ENCODE measurements around the gene ACKR3.

ACKR3 gene

DNA sequence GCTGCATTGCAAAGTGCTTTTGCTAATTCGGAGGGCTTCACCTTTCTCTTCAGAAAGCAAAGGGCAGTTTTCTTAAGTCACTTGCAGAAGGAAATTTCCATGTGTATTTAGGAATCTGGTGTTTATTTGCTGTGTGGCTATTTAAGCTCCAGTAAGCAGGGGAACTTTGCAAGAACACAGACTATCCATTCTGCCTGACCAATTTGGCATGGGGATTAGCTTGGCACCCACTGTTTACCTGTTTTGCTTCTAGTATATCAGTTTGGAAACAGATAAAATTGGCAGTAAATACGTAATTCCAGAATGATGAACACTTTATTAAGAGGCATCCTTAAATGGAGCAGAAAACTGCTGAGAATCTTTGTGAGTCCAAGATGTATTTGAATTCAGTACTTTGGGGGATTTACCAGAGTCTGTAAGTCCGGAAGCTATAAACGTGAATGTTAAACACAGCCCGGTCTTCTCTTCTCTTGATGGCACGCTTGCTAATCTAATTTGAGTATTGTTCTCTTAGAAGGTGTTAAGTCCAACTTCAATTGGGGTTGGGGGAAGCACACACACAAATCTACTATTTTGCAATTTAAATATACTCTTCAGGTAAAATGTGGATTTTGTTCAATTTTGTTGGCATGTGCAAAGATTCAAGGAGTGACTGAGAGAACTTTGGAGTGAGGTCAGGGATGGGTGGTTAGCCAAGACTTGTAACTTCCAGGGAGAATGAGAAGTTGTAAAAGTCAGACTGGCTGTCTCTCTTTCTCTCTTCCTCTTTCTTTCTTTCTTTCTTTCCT, 650 bp downstream of the ACKR3 start:
- DNase-seq: no peak

DNA sequence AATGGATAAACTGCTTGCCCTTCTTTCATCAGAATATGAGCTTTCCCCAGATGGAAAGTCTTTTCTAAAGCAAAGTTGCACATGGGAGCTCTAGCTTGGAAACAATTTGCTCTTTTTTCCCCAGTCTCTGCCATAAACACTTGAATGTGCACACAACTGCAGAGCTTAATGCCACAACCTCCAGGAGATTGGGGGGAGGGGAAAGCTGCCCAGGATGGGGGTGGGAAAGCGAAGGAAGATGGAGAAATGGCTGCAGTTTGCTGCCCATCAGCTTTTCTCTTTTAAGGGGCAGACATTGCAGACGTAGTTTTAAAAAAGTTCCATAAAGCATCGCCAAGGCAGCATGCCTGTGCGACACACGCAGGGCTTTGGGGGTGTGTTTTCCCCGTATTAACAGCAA, 1.5 kb downstream of the ACKR3 start:
- no peak for DNase-seq

DNA sequence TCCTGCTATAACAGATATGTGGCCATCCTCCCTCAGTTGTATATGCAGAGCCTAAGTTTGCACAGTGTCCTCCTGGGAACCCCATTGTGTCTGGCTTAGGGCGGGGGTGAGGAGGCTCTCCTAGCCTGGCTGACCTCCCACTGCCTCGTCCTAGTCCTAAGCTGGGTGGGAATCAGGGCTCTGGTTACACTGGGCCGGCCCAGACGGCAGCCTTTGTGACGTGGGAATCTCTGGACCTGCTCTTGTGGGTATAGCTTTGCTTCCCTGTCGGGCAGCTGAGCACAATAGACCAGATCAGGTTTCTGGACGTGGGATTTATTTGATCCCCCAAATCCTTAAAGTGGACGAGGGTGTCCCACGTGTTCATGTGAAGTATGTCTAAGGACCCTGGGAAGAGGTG, 2.9 kb downstream of the ACKR3 start:
- DNase-seq: no peak

DNA sequence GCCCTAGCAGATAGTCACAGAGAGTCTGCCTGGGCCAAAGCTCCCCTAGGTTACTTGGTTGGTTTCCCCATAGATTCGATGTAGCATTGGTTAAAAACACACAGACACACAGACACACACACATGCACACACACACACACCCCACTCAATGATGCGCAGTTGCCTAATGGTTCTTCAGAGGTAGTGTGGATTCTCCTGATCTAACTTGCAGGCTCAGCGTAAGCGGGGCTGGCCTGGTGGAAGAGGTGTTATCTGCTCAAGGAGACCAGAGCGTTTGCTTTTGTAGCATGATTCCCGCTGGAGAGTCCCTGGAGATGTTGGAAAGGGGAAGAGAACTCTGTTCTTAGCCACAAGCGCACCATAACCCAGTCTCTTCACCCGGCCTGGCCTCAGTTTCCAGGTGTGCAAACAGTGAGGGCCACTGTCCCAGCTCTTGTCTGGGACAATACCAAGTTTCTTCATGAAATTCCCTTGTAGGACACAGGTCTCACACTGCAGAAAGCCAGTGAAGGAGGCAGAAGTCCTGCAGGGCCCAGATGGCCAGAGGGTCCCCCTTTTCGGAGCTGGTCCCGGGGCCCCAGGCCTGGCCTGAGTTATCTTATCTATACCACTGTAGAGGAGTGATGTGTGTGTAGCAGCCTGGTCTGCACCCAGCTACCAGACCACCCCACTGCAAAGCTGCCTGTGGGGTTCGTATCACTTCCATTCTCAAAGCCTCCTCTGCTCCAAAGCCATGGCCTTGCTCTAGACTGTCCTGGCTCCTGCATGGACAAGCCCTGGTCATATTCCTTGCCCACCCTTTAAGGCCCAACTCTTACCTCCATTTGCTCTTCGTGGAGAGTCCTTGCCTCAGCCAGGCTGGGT, 3.7 kb downstream of the ACKR3 start:
- DNase-seq: no peak

DNA sequence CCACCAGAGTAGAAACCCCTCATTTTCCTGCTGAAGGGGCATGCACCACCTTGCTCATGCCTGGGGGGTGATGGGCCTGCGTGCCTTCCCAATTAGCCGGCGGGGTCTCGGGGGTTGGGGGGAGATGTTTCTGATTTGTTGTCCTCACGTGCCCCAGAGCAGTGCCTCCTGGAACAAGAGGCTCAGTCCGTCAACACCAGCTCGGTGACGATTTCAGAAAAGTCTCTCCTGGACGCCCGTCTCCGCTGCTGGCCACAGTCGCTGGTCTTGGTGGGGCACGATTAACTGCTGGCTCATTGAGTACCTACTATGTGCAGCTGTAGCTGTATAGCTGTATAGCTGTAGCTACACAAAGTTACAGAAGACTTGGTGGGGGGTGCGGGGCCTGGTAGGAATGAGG, 4.4 kb downstream of the ACKR3 start:
- no peak for DNase-seq

DNA sequence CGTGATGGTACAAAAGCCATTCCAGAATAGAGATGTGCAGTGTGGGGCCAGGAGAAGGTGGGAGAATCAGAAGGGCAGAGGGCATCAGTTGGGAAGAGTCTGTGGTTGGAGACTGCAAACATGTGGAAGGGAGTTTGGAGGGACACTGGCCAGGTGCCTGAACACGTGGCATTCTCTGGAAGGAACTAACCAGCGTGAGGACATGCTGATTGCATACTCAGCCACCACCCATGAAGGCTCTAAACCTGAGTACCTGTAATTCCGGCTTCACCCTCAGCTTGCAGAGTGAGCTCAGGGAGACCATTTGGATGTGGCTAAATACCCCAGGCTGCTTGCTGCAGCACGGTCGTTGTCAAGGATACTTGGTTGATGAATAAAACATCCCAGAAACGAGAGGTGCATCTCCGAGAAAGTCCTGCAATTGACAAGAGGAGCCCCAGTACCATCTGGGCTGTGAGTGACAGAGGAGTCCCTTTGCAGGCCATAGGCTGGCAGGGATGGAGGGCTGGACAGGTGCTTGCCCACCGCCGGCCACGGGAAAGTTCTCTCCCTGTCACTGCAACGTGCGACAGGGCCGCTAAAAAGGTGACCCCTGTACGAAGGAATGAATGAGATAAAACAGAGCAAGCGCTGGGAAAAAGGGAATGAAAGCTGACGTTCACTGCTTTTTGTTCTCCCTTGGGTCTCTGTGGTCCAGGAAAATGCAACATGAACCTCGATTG, 5.0 kb downstream of the ACKR3 start:
- DNase-seq: no peak

DNA sequence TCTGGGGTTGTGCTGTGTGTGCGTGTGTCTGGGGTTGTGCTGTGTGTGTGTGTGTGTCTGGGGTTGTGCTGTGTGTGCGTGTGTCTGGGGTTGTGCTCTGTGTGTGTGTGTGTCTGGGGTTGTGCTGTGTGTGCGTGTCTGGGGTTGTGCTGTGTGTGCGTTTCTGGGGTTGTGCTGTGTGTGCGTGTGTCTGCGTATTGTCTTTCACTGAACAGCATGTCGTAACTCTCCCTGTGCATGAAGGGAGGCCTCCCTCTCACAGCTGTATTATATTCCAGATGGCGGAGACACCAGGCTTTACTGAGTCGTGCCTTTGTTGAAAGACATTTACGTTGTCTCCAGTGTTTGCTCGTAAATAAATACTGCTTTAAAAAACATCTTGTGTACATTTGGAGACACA, 5.9 kb downstream of the ACKR3 start:
- no peak for DNase-seq

DNA sequence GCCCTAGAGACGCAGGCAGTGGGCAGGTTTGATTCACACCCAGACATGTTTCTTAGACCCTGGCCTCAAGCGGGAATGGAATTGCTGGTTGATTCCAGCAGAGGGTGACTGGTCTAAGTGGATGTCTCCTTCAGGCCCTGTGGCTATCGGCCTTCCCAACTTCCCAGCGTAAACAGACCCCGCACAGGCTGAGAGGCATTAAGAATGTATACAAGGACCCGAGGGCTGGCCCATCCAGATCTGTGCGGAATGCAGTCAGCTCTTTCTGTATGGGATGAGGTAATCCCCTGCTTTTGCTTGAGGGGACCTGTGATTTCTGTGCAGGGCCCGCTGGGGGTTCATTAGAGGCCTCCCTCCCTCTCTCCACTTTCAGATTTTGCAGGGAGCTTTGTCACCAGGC, 6.5 kb downstream of the ACKR3 start:
- no peak for DNase-seq

DNA sequence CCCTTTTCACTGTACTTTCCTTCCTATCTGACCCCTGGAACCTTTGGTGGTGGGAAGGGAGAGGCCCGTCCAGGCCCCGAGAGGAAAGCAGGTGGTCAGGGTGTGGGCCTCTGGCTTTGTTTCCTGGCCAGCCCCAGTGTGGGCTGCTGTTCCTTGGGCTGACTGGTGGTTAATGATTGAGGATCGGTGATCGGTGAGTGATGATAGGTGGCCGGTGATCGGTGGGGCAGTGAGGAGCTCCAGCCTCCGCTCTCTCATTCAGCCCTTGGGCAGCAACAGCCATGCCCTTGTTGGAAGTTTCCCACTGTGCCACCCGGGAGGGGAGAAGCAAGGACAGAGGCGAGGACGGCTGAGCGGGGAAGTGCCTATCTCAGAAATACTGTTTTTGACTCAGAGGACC, 7.3 kb downstream of the ACKR3 start:
- DNase-seq: no peak

DNA sequence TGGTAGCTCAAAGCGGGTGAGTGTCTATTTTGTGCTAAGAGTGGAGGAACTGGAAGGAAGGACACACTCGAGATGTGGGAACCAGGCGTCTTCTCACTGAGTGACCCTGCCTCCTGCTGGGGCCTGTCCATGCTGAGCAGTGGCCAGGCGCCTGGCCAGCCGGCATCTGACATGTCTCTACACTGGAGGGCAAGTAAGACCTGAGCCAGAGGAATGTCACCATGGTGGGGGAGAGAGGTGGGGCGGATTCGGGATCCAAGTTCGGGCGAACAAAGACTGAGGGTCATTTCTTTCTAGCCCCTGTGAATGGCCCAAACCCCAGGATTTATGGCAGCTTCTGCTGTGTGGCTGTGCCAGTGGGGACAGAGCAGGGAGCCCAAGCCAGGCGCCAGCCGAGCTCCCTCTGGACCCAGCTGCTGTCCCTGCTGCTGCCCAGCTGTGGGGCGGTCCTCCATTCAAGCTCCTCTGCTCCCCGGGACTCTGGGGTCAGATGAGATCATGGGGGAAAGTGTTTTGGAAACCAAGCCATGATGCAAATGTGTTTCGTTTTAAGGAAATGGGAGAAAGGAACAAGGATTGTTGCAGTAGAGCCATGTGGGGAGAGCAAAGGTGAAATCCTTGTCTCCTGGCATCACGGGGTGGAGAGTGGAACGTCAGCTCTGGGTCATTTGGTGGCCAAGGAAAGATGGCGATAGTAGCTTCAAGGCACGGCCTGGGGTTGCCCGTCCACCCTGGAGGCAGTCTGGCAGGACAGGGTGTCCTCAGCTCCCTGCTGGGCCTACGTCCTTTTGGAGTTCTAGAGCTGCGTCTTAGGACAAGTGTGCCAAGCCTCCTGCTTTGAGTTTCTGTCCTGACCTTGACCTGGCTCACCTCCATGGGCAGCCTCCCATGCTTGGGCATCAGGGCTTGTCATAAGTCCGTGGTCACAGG, 8.1 kb downstream of the ACKR3 start:
- DNase-seq: no peak

DNA sequence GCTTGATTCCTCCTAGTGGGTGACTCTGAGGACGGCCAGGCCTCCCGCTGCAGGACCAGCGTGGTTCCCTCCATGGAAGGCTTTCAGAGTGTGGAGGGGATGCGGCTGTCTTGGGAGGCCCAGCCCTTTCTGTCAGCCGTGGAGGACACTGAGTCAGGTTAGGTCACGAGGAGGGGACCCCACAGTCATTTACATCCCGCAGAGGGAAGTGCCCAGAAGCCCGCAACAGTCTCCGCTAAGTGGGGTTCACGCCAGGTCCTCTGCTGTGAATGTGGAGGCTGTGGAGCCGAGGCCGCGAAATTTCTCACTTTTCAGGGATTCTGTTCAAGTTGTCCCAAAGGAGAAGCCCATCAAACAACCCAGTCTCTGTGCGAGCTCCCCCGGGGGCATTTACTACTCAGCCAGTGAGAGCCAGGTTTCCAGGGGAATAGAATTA, 8.8 kb downstream of the ACKR3 start:
- no peak for DNase-seq

DNA sequence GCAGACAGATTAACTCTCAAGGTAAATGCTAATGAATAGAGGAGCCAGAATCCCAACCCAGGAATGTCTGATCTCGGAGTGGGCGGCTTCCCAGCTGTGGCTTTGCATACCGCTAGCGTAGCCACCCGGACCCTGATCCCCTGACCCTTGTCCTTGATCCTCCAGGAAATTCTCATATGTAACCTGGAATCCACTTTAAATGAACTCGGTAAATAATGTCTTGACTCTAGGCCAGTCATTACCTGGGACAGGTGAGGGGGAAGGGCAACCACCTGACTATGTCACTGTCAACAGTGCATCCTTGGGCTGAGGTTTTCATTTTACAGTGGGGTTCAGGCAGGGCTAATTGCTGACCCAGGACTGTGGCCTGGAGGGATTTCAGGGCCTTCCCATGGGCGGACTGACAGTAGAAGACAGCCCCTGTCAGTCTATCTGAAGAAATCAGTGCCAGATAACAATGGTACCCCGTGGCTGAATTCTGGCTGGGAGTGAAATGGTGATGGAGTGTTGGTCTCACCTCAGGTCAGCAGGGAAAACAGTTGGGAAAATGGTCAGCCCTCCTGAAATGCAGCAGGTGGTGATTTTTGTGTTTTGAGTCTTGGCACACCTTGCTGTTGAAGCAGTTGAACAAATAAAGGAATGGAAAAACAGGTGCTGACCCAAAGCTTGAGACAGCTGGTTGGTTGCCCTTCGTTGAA, 9.6 kb downstream of the ACKR3 start:
- no peak for DNase-seq

DNA sequence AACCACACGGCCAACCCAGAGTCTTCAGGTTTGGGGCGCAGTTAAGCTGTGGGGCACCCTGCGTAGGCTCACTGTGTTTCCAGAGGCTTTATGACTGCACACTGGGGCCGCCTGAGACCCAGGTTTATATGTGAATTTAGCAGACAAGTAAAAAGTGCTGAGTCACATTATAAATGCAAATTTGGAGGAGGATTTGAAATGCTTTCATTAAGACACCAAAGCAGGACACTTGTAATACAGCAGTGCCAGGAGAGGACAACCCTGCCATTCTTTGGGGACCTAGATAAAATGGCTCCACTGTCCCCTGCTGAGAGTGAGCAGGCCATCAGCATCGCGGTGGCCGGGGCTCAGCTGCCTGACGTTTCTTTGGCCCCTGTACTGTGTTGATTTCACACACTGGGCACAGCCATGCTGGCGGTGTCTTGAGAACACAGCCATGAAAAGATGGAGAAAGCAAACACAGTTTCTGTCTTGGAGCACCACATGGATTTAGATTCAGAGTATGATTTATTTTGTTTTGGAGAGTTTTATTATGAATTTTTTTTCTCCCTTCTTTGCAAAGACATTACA, 10.2 kb downstream of the ACKR3 start:
- no peak for DNase-seq

DNA sequence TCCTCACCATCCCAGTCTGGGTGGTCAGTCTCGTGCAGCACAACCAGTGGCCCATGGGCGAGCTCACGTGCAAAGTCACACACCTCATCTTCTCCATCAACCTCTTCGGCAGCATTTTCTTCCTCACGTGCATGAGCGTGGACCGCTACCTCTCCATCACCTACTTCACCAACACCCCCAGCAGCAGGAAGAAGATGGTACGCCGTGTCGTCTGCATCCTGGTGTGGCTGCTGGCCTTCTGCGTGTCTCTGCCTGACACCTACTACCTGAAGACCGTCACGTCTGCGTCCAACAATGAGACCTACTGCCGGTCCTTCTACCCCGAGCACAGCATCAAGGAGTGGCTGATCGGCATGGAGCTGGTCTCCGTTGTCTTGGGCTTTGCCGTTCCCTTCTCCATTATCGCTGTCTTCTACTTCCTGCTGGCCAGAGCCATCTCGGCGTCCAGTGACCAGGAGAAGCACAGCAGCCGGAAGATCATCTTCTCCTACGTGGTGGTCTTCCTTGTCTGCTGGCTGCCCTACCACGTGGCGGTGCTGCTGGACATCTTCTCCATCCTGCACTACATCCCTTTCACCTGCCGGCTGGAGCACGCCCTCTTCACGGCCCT, 11.2 kb downstream of the ACKR3 start:
- DNase-seq: no peak

DNA sequence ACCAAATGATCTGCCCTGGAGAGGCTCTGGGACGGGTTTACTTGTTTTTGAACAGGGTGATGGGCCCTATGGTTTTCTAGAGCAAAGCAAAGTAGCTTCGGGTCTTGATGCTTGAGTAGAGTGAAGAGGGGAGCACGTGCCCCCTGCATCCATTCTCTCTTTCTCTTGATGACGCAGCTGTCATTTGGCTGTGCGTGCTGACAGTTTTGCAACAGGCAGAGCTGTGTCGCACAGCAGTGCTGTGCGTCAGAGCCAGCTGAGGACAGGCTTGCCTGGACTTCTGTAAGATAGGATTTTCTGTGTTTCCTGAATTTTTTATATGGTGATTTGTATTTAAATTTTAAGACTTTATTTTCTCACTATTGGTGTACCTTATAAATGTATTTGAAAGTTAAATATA, 11.9 kb downstream of the ACKR3 start:
- DNase-seq: no peak

DNA sequence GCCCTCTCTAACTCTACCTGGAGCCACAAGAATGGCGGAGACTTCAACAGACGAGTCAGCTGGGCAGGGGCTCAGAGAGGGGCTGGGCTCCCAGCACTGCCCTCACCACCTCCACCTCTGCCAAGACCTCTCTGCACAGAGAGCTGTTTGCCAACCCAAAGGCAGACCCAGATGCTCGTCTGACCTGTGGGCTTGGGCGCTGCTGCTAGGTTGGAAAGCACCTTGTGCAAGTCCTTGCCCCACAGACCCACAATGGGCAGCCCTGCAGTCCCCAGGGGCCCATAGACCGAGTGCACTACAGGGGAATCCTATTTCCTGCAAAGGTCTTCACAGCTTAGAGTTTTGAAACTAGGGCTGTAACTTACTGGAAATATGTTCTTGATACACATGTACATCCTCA, 13.3 kb downstream of the ACKR3 start:
- DNase-seq: no peak

DNA sequence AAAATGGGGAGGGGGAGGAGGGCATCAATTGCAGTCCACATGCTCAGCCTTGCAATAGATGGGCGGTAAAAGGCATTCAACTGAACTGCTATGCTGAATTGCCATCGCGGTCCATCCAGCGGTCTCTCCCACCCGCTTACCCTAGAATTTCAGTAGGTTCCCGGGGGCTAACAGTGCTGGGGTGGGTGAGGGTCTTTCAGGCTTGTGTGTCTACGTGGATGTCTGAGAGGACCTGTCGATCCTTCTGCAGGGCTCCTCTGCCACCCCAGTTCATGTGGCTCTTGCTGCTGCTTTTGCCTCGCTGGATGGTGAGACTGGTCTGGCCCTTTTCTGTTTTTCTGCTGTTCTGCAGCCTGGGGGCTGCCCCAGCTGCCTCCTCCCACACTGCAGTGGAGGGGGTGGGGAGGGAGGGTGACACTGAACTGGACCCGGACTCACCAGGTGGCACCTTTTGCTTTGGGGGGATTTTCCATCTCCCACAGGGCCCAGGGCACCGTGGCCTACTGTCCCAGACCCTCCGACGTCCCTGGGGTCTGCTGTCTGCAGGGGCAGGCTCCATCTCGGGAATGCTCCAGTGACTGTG, 14.1 kb downstream of the ACKR3 start:
- no peak for DNase-seq

DNA sequence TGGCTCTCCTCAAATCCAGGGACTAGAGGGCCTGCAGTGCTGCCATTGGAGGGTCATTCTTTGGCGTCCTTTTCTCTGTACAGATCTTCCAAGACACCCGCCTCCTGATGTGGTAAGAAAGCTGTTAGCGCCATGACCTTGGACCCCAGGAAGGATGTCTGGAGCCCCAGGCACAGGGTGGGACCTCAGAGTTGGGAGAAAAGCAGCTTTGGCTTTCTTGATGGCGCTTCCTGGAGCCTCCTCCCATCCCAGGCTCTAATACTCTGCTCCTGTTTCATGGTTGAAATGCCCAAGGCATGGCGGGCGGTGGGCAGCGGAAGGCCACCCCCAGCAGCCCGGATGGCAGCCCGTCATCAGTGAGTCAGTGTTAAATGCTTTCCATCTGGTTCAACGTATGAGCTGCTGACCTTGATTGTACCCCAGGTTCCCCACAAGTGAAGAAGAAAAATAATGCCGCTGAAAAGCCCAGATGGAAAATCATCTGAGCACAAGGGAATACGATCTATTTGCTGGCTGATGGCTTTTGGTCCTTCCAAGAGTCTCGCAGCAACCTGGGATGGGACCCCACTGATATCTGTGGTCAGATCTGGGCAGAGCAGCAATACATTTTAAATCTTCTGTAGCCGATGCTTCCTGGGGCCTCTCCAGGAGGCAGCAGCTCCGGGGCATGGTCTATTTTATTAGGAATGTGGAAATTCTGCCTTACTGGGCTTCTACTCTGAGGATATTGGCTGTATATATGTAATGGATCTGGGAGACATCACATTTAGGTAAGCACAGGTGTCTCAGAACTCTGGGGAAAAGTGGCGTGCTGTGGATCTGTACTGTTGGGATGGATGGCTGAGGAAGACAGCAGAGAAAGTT, 15.1 kb downstream of the ACKR3 start:
- DNase-seq: no peak

DNA sequence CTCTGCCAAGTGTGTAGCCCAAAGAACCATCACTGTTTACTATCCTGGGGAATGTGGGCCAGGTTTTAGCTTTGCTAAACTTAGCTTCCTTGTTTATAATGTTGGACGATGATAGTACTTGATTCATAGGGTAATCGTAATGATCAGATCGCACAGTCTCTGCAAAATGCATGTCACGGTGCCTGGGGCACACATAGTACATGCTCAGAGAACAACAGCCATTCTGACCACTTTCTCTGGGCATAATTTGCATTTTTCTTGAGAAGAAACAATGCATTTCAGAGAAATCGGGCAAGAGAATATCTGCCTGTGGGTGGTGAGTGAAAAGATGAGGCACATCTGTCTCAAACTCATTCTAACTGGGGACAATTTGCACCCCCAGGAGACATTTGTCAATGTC, 16.3 kb downstream of the ACKR3 start:
- no peak for DNase-seq
